ENCODE results near the gene PHKB.
"Not testable (repeated sequence)": the region's sequence is repeated elsewhere in the genome, so short reads cannot be mapped to it uniquely, and the experiment has no call there.

PHKB gene

DNA sequence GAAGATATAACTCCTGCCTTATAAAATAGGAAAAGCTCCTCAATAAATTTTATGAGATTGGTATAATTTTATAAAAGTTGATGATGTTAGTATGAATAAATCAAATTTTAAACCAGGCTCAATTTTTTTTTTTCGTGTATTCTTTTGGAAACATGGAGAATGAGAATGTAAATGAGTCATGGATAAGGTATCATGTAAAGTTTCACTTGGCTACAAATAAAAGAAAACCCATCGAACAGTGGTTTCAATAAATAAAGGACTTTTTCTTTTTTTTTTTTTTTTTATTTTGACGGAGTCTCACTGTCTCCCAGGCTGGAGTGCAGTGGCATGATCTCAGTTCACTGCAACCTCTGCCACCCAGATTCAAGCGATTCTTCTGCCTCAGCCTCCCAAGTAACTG is 67.3 kb downstream of the PHKB start:
- Histone ChIP-seq H3K27ac (ENCODE audit: low read length) (no peak overlapping the region), H3K9me3 (ENCODE audit: control insufficient read depth, insufficient read depth, low read length) (no peaks in the 10 kb centered on the region), H3K4me1 (ENCODE audit: control insufficient read depth, insufficient read depth, low read length) (no peaks in the 10 kb centered on the region), H3K4me3 (ENCODE audit: low read length) (no peak overlapping the region), H3K27me3 (ENCODE audit: control insufficient read depth, insufficient read depth, low read length) (no peaks in the 10 kb centered on the region), H3K36me3 (ENCODE audit: control insufficient read depth, insufficient read depth, low read length) (no peaks in the 10 kb centered on the region)
- DNase-seq (ENCODE audit: low read depth, low spot score), result no peak
- 100% methylated on average over 1 of the region's 4 CpGs for WGBS (ENCODE audit: insufficient coverage, insufficient read length)

- Histone ChIP-seq H3K4me3 (ENCODE audit: low read length) (no peak overlapping the region), H3K27me3 (ENCODE audit: control insufficient read depth, insufficient read depth, low read length) (no peaks in the 10 kb centered on the region), H3K4me1 (ENCODE audit: control insufficient read depth, insufficient read depth, low read length) (no peaks in the 10 kb centered on the region; the same call in 1 of the 2 replicates), H3K27ac (ENCODE audit: low read length) (no peak overlapping the region), H3K36me3 (ENCODE audit: control insufficient read depth, insufficient read depth, low read length) (no peaks in the 10 kb centered on the region), H3K9me3 (ENCODE audit: control insufficient read depth, insufficient read depth, low read length) (no peaks in the 10 kb centered on the region)
- no peak for DNase-seq (ENCODE audit: low read depth, low spot score)
- no CpG with 5 or more reads among the region's 8 CpGs for WGBS (ENCODE audit: insufficient coverage, insufficient read length)
Observed at GRCh38 chr16:47533744-47534292, 72.7 kb downstream of the PHKB start.

GRCh38 chr16:47538472-47538871 is 77.3 kb downstream of the PHKB start:
- no peak for DNase-seq (ENCODE audit: low read depth, low spot score)
- no peak overlapping the region for H3K4me3 ChIP-seq (ENCODE audit: low read length)
- no peaks in the 10 kb centered on the region for H3K27me3 ChIP-seq (ENCODE audit: control insufficient read depth, insufficient read depth, low read length)
- H3K27ac ChIP-seq (ENCODE audit: low read length), result no peak overlapping the region
- H3K36me3 ChIP-seq (ENCODE audit: control insufficient read depth, insufficient read depth, low read length), result no peaks in the 10 kb centered on the region
- no CpG with 5 or more reads among the region's 1 CpG for whole genome bisulfite sequencing (ENCODE audit: insufficient coverage, insufficient read length)
- H3K9me3 ChIP-seq (ENCODE audit: control insufficient read depth, insufficient read depth, low read length), result no peaks in the 10 kb centered on the region
- no peaks in the 10 kb centered on the region; the same call in 1 of the 2 replicates for H3K4me1 ChIP-seq (ENCODE audit: control insufficient read depth, insufficient read depth, low read length)

GRCh38 chr16:47539707-47540670 is 78.9 kb downstream of the PHKB start:
- H3K4me3 ChIP-seq (ENCODE audit: low read length); H3K4me1 ChIP-seq (ENCODE audit: control insufficient read depth, insufficient read depth, low read length); H3K27ac ChIP-seq (ENCODE audit: low read length); H3K9me3 ChIP-seq (ENCODE audit: control insufficient read depth, insufficient read depth, low read length); H3K27me3 ChIP-seq (ENCODE audit: control insufficient read depth, insufficient read depth, low read length); DNase-seq (ENCODE audit: low read depth, low spot score); H3K36me3 ChIP-seq (ENCODE audit: control insufficient read depth, insufficient read depth, low read length): not testable (repeated sequence)
- no CpG with 5 or more reads among the region's 13 CpGs for WGBS (ENCODE audit: insufficient coverage, insufficient read length)

- H3K36me3 ChIP-seq (ENCODE audit: control insufficient read depth, insufficient read depth, low read length); H3K4me1 ChIP-seq (ENCODE audit: control insufficient read depth, insufficient read depth, low read length); H3K4me3 ChIP-seq (ENCODE audit: low read length); H3K27ac ChIP-seq (ENCODE audit: low read length); H3K9me3 ChIP-seq (ENCODE audit: control insufficient read depth, insufficient read depth, low read length); DNase-seq (ENCODE audit: low read depth, low spot score); H3K27me3 ChIP-seq (ENCODE audit: control insufficient read depth, insufficient read depth, low read length): not testable (repeated sequence)
- no CpG with 5 or more reads among the region's 3 CpGs for WGBS (ENCODE audit: insufficient coverage, insufficient read length)
Observed at GRCh38 chr16:47541135-47541534, 80.0 kb downstream of the PHKB start.

- not testable (repeated sequence) for H3K27me3 ChIP-seq (ENCODE audit: control insufficient read depth, insufficient read depth, low read length); H3K4me1 ChIP-seq (ENCODE audit: control insufficient read depth, insufficient read depth, low read length); H3K4me3 ChIP-seq (ENCODE audit: low read length); H3K9me3 ChIP-seq (ENCODE audit: control insufficient read depth, insufficient read depth, low read length); H3K36me3 ChIP-seq (ENCODE audit: control insufficient read depth, insufficient read depth, low read length); H3K27ac ChIP-seq (ENCODE audit: low read length); DNase-seq (ENCODE audit: low read depth, low spot score)
- WGBS (ENCODE audit: insufficient coverage, insufficient read length), result no CpG with 5 or more reads among the region's 6 CpGs
Observed at GRCh38 chr16:47544255-47544654, 83.1 kb downstream of the PHKB start.

GRCh38 chr16:47551185-47551584 is 90.1 kb downstream of the PHKB start:
- H3K27ac ChIP-seq (ENCODE audit: low read length); H3K4me1 ChIP-seq (ENCODE audit: control insufficient read depth, insufficient read depth, low read length); H3K9me3 ChIP-seq (ENCODE audit: control insufficient read depth, insufficient read depth, low read length); H3K27me3 ChIP-seq (ENCODE audit: control insufficient read depth, insufficient read depth, low read length); H3K36me3 ChIP-seq (ENCODE audit: control insufficient read depth, insufficient read depth, low read length); H3K4me3 ChIP-seq (ENCODE audit: low read length); DNase-seq (ENCODE audit: low read depth, low spot score): not testable (repeated sequence)
- WGBS (ENCODE audit: insufficient coverage, insufficient read length), result no CpG with 5 or more reads among the region's 3 CpGs

- not testable (repeated sequence) for H3K36me3 ChIP-seq (ENCODE audit: control insufficient read depth, insufficient read depth, low read length); H3K9me3 ChIP-seq (ENCODE audit: control insufficient read depth, insufficient read depth, low read length); H3K27me3 ChIP-seq (ENCODE audit: control insufficient read depth, insufficient read depth, low read length); H3K4me3 ChIP-seq (ENCODE audit: low read length); H3K4me1 ChIP-seq (ENCODE audit: control insufficient read depth, insufficient read depth, low read length); H3K27ac ChIP-seq (ENCODE audit: low read length); DNase-seq (ENCODE audit: low read depth, low spot score)
- no CpG with 5 or more reads among the region's 3 CpGs for WGBS (ENCODE audit: insufficient coverage, insufficient read length)
Observed at GRCh38 chr16:47551767-47552166, 90.6 kb downstream of the PHKB start.

GRCh38 chr16:47553853-47554564 is 92.9 kb downstream of the PHKB start:
- Histone ChIP-seq H3K36me3 (ENCODE audit: control insufficient read depth, insufficient read depth, low read length) (no peaks in the 10 kb centered on the region), H3K27me3 (ENCODE audit: control insufficient read depth, insufficient read depth, low read length) (no peaks in the 10 kb centered on the region), H3K27ac (ENCODE audit: low read length) (no peak overlapping the region), H3K9me3 (ENCODE audit: control insufficient read depth, insufficient read depth, low read length) (no peaks in the 10 kb centered on the region), H3K4me3 (ENCODE audit: low read length) (no peak overlapping the region), H3K4me1 (ENCODE audit: control insufficient read depth, insufficient read depth, low read length) (no peaks in the 10 kb centered on the region)
- WGBS (ENCODE audit: insufficient coverage, insufficient read length), result no CpG with 5 or more reads among the region's 11 CpGs
- no peak for DNase-seq (ENCODE audit: low read depth, low spot score)

- not testable (repeated sequence) for H3K27ac ChIP-seq (ENCODE audit: low read length); H3K4me3 ChIP-seq (ENCODE audit: low read length); H3K4me1 ChIP-seq (ENCODE audit: control insufficient read depth, insufficient read depth, low read length); DNase-seq (ENCODE audit: low read depth, low spot score); H3K27me3 ChIP-seq (ENCODE audit: control insufficient read depth, insufficient read depth, low read length); H3K36me3 ChIP-seq (ENCODE audit: control insufficient read depth, insufficient read depth, low read length); H3K9me3 ChIP-seq (ENCODE audit: control insufficient read depth, insufficient read depth, low read length)
- WGBS (ENCODE audit: insufficient coverage, insufficient read length), result no CpG with 5 or more reads among the region's 8 CpGs
Observed at GRCh38 chr16:47554587-47554986, 93.5 kb downstream of the PHKB start.
